ENCODE measurements around the gene DCLK2.

DNA sequence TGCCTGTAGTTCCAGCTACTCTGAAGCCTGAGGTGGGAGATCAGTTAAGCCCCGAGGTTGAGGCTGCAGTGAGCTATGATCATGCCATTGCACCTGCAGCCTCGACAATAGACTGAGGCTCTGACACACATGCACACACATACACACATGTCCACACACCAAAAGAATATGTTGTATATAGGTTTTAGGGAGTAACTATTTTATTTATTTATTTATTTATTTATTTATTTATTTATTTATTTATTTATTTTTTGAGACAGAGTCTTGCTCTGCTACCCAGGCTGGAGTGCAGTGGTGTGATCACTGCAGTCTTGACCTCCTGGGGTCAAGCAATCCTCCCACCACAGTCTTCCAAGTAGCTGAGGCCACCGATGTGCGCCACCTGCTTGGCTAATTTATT is 78.3 kb downstream of the DCLK2 start:
- TF ChIP-seq, protein P1, sequence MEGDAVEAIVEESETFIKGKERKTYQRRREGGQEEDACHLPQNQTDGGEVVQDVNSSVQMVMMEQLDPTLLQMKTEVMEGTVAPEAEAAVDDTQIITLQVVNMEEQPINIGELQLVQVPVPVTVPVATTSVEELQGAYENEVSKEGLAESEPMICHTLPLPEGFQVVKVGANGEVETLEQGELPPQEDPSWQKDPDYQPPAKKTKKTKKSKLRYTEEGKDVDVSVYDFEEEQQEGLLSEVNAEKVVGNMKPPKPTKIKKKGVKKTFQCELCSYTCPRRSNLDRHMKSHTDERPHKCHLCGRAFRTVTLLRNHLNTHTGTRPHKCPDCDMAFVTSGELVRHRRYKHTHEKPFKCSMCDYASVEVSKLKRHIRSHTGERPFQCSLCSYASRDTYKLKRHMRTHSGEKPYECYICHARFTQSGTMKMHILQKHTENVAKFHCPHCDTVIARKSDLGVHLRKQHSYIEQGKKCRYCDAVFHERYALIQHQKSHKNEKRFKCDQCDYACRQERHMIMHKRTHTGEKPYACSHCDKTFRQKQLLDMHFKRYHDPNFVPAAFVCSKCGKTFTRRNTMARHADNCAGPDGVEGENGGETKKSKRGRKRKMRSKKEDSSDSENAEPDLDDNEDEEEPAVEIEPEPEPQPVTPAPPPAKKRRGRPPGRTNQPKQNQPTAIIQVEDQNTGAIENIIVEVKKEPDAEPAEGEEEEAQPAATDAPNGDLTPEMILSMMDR (conservative IDR thresholded peaks at IDR 0.05; ENCODE audit: low read length) = no peak
- TF ChIP-seq EZH2phosphoT487 (IDR thresholded peaks at IDR 0.05; ENCODE audit: borderline replicate concordance, low read depth, low read length) = no peak

All from OCI-LY7 (cell line).